SU-DHL-6 (cell line): ENCODE data around the gene KCTD18.

Experiments
- CTCF ChIP-seq: fragments of 200-600 bp; sonication (generic); IDR thresholded peaks from one replicate; pipeline ENCODE4 v1.5.1; 2017; ENCODE audit warnings: antibody characterized with exemption, mild to moderate bottlenecking, low read length, moderate library complexity; ENCODE audit not compliant: insufficient read depth, poor library complexity, severe bottlenecking
- EZH2phosphoT487 ChIP-seq: fragments of 200-600 bp; sonication (generic), shearing (Covaris generic); conservative IDR thresholded peaks from 2 replicates; pipeline ENCODE4 v1.6.1; 2018; ENCODE audit warnings: mild to moderate bottlenecking, antibody characterized with exemption, low read length, moderate library complexity, mixed read lengths

DNA sequence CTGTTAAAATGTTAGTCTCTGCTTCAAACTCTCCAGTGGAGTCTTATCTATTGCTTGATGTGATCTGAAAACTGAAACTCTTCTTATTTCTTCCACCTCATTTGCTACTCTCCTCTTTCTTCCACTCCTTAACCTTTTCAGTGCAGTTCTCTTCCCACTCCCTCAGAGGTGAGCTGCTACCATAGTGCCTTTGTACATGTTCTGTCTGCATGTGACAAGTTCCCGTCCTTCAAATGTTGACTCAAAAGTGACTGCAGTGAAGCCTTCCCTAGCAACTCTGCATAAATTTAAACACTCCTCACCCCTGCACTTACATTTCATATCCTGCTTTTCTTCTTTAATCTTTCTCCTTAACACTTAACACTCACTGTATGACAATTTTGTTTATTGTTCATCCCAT is 28.3 kb upstream of the KCTD18 start:
- TF ChIP-seq CTCF (no peak), EZH2phosphoT487 (no peak)
